ENCODE results near the gene HOXC4.

- TF ChIP-seq CTCF (conservative IDR thresholded peaks at IDR 0.05), result no peak
- no peak for TF ChIP-seq ZFX (IDR thresholded peaks at IDR 0.05)
Observed at GRCh38 chr12:54045401-54045800, 8.2 kb upstream of the HOXC4 start.
